NCI-H146 treated with DMSO at 0.1 percent for 48 hours (cell line): Measurements from ENCODE around the gene PXDC1.
"Not testable (repeated sequence)": the region's sequence is repeated elsewhere in the genome, so short reads cannot be mapped to it uniquely, and the experiment has no call there.

Experiments
- DNase-seq: peaks from one replicate; lab custom pipeline; 2025; ENCODE audit not compliant: unreplicated experiment; lab: John Stamatoyannopoulos, UW

PXDC1 gene

GRCh38 chr6:3714768-3715167, 36.7 kb downstream of the PXDC1 start:
- no peak for DNase-seq

GRCh38 chr6:3714111-3714510, 37.4 kb downstream of the PXDC1 start:
- no peak for DNase-seq

DNA sequence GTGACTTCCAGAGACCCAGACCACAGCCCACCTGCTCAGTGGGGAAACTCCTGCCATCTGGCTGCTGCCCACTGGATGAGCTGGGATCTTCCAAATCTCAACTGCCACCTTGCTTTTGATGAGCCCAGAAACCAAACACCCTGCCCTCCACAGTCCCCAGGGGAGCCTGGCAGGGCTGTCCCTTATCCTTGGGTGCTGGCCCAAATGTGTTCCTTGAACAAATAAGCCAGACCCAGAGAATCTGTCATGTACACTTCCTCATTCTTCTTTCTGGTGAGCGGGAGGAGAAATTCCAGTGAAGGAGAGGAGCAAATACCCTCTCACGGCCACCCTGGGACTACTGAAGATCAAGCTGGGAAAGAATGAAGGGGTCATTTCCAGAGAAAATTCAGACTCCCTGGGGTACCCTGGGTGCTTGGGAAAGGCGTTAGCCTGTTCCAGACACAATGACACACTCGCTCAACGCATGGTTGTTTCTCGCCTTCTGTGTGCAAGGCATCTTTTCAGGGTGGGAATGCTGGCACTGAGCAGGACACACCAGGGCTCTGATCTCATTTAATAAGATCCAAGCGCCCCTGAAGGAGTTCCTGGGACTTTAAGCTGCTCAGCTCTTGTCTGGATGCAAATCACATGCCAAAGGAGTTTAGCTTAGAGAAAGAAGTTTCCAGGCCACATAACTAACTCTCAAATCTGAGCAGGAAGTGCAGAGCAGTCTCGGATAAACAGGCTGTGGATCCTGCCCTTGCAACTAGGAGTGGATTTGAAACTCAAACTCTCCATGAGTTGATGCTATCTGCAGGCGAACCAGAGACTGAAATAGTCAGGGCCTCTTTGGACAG, 38.5 kb downstream of the PXDC1 start:
- DNase-seq, result no peak

DNA sequence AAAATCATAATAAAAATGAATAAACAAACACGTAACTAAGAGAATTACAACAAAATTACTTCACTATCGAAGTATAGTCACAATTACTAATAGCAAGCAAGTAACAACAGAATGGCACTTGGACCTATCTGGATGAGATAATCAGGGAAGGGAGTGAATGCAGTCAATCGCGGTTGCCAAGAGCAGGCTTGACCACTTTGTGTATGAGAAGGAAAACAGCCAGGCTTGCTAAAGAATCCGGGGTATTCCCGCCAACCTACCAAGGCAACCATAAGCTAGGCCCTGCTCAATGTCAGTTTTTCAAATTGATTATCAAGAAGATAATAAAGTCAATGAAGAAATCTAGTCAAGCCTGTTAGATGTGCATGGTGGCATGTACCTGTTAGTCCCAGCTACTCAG, 39.7 kb downstream of the PXDC1 start:
- no peak for DNase-seq

DNA sequence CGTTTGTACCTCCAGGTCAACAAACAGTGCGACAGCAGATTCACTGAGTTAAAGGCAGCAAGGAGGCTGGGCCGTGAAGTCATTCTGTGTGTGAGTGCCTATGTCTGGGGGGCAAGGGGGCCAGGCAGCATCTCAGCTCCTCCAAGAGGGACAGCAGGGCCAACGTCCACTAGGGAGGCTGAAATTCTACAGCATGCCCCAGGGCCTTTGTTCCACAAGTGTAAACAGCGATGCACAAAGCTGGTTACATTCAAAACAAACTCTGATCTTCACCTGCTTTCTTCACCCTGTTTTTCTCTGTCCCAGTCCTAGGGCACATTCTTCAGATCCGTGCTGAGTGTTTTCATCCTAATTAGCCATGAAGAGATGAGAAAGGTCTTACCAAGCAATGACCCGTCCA, 41.1 kb downstream of the PXDC1 start:
- no peak for DNase-seq

- no peak for DNase-seq
These were observed 43.0 kb downstream of the PXDC1 start for GRCh38 chr6:3708540-3708939.

DNA sequence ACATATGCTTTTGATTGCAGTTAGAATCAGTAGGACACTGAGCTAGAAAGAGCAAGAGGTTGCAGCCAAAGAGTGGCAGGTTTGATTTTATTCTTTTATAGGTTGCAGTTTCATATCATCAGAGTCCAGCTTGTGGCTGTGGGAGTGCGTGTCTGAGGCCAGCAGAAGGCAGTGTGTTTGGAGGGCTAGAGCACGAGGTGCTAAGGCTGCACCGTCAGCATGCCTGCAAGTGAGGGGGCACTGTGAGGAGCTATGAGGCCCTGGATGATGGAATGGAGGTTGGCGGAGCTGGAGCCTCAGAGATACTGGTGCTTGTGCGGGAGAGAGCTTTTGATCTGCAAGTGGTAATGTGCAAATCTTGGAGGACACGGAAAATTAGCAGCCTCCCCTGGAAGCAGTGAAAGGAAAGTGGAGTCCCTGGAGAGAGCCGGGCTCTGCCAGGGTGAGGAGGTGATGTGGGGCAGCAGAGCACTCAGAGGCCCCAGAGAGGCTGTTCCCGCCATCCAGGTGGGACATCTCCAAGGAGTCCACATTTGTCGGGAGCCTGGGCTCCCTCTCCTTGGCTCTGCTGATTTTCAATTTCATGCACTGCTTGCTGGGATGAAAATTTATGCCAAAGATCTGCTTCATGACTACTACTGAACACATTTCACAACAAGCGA, 43.6 kb downstream of the PXDC1 start:
- DNase-seq, result no peak

GRCh38 chr6:3707024-3707423, 44.5 kb downstream of the PXDC1 start:
- DNase-seq, result no peak

DNA sequence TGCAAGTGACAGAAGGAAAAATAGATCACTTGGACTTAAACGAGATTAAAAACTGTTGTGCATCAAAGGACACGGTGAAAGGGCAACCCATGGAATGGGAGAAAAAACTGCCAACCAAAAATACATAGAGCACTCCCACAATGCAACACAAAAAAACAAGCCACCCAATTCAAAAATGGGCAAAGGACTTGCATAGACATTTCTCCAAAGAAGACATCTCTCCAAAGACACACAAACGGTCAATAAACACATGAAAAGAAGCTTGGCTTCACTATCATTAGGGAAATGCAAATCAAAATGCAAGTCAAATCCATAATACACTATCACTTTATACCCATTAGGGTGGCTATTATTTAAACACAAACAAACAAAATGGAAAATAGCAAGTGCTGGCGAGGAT, 45.0 kb downstream of the PXDC1 start:
- DNase-seq, result no peak

DNA sequence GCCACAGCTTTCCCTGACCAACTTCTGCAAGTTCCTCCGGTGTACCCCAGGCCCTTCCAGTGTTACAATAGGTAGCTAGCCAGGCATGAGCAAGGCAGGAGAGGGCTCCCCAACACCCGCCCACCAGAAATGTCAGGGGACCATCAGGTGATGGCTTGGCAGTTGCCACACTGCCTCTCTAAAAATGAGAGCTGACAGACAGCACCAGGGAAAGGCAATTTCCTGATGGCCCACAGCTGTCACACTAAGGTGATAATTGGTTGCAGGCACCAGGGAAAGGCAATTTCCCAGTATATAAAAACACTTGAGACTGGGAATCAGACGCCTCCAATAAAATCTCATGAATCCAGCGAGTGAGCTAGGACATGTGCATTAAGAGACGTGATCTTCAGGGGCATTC, 49.9 kb downstream of the PXDC1 start:
- DNase-seq, result no peak

DNA sequence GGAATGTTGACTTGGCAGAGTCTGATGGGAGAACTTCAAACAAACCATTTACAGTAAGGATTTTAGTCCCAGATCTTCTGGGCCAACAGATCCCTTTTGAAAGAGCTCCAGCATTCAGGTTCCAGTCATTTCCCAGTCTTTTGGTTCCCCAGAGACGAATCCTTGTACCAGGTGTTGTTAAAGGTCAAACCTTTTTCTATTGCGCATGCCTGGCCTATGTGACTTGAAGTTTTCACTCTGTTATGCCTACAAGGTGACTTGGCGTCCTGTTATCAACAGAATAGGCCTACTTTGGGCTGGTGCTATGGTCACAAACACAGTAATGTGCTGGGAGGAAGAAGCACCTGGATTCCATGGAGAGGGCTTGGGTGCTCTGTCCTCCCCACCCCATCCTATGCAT, 52.3 kb downstream of the PXDC1 start:
- DNase-seq, result no peak

DNA sequence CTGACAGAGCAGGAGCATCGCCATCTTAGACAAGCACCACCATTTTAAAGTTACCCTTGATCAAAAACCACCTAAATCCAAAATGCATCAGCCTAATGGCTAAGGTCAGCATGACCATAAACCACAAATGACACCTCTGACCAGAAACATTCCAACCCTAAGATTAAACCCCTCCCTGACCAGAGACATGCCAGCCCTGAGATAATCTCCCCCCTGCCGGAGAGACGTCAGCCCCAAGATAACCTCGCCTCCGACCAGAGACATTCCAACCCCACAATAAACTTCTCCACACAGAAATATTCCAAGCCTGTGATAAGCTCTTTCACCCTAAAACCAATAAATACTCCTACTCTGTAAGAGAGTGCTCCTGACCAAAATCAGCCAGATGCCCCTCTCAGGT, 53.5 kb downstream of the PXDC1 start:
- DNase-seq, result no peak

- DNase-seq, result no peak
These were observed 53.9 kb downstream of the PXDC1 start for GRCh38 chr6:3697609-3698008.

DNA sequence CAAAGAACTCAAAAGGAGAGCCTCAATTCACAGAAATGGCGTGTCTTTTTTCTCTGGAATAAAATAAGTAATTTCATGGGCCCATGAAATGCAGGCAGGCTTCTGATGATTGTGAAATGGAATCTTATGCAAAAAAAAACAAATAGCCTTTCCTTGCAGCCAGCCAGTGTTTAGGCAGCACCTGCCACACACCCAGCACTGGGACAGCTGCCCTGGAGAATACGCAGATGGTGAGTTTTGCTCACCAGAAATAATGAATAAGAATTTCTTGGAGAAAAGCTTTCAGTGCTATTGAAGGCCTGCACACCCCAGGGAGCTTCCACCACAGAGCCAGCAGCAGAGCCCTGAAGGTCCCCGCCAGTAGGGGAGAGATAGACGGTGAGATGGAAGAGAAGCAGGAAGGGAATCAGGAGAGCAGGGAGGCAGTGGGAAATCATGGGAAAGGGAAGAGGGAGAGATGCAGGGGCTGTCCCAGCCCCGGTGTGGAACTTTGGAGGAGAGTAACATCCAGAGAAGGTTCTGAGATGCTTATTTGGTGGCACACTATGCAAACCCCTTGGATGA, 54.9 kb downstream of the PXDC1 start:
- DNase-seq, result no peak

DNA sequence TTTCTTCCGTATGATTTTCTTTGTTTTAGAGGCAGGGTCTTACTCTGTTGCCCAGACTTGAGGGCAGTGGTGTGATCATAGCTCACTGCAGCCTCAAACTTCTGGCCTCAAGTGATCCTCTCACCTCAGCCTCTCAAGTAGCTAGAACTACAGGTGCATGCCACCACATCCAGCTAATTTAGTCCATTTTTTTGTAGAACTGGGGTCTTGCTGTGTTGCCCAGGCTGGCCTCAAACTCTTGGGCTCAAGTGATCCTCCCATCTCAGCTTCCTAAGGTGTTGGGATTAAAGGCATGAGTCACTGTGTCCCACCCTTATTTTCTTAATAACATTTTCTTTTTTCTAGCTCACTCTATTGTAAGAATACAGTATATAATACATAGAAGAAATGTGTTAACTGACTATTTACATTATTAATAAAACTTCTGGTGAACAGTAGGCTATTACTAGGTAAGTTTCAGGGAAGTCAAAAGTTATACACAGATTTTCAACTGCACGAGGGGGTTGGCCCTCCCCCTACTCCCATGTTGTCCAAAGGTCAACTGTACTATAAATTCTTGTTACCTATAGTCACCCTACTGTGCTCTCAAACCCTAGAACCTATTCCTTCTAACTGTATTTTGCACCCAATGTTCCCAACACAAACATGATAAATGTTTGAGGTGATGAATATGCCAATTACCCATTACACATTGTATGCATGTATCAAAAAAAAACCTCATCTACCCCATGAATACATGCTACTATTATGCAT, 56.3 kb downstream of the PXDC1 start:
- DNase-seq, result no peak

GRCh38 chr6:3693831-3694230, 57.7 kb downstream of the PXDC1 start:
- no peak for DNase-seq

DNA sequence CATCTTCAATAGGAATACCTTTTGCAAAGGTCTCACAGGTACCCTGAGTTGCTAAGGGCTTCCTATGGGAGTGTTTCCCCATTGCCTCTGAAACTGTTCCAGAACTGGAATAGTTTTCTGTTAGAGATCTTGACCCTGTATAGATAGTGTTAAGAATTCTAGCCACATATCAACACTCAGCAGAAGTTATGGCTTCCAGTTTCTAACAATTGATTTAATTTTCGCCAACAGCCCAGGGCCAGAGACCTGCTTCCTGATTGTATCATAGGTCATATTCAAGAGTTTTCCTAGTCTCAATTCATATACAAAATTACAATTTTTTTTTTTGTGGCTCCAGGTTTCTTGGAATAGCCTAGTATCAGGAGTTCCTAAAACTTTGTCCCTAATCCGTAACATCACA, 61.0 kb downstream of the PXDC1 start:
- DNase-seq, result no peak

DNA sequence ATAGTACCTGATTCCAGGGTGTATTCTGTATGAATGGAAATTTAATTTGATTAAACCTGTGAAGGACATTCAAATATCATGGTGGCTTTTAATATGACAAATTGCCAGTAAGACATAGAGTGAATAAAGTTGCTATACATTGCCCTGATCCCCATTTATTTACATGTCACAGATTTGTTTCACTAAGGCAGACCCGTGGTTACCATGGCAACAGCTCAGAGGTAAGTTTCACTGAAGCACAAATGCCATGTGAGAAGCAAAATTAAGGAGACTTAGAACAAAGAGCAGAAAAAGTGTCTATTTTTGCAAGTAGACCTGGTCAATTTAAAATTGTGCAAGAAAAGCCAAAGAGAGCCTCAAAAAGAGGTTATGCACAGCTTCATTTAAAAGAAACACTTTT, 63.7 kb downstream of the PXDC1 start:
- DNase-seq, result no peak

DNA sequence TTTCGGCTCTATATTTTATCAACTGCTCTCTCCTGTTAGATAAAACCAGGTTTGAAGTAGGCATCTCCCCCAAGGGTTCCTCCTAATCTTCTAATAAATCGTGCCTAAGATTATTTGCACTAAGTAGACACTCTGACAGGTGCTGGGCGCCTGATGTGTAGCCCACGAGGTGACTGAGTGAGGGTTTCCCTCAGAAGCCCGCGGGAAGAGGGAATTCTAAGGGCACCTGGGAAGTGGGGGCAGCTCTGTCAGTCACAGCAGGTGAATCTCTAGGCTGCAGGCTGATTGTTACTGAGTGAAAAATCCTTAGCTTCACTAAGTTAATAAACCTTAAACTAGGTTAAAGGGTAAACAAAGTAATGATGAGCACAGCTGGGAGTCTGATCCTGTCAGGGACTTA, 68.2 kb downstream of the PXDC1 start:
- DNase-seq, result peak; percentile 30

GRCh38 chr6:3678946-3679345, 72.6 kb downstream of the PXDC1 start:
- no peak for DNase-seq

GRCh38 chr6:3677751-3678150, 73.8 kb downstream of the PXDC1 start:
- not testable (repeated sequence) for DNase-seq

GRCh38 chr6:3677351-3677750, 74.2 kb downstream of the PXDC1 start:
- DNase-seq, result not testable (repeated sequence)
